ENCODE results near the gene LCLAT1. TPM values are rescaled to one million over a fixed set of nuclear protein-coding genes. Genes with fewer than 3 reads are reported as not detected.

LCLAT1 gene
- total and polyA plus RNA-seq, 12 donors: 1.9 to 23.0 (median 14.6) TPM

- H3K9me3 ChIP-seq (replicated peaks in 1 of 3): no peaks in the 10 kb centered on the region
- WGBS, 4 donors: 30 to 73% (median 57%) methylated on average over 2 to 4 of the region's 4 CpGs
- H3K27ac ChIP-seq: peak overlapping the region in 2 of 5 donors; percentile 54 to 82
- DNase-seq: peak in 1 of 7 donors; percentile 59
- no peaks in the 10 kb centered on the region for H3K36me3 ChIP-seq (replicated peaks in 1 of 2)
- intact Hi-C loops (cut with DNase I): no loop called here
- H3K27me3 ChIP-seq: no peaks in the 10 kb centered on the region
- H3K4me3 ChIP-seq: no peak overlapping the region
- H3K4me1 ChIP-seq (replicated peaks in 1 of 2): peaks cover 0 to 7% of the 10 kb centered on the region in 2 donors
- TF ChIP-seq POLR2A (IDR thresholded peaks at IDR 0.05) (no peak), CTCF (IDR thresholded peaks at IDR 0.05) (no peak)
Measured at GRCh38 chr2:30688956-30689401, 241.9 kb downstream of the LCLAT1 start.

GRCh38 chr2:30689496-30690125, 242.6 kb downstream of the LCLAT1 start:
- 65 to 77% (median 76%) methylated on average over 5 to 6 of the region's 6 CpGs for WGBS, 4 donors
- no peaks in the 10 kb centered on the region for H3K9me3 ChIP-seq (replicated peaks in 1 of 3)
- intact Hi-C loops (cut with DNase I): no loop called here
- H3K27ac ChIP-seq: peak overlapping the region in 2 of 5 donors; percentile 54 to 82
- no peaks in the 10 kb centered on the region for H3K27me3 ChIP-seq
- no peak overlapping the region for H3K4me3 ChIP-seq
- H3K36me3 ChIP-seq (replicated peaks in 1 of 2): no peaks in the 10 kb centered on the region
- DNase-seq: peak in 1 of 7 donors; percentile 42
- TF ChIP-seq CTCF (IDR thresholded peaks at IDR 0.05) (no peak), POLR2A (IDR thresholded peaks at IDR 0.05) (no peak)
- peaks cover 0 to 7% of the 10 kb centered on the region in 2 donors for H3K4me1 ChIP-seq (replicated peaks in 1 of 2)

- Histone ChIP-seq H3K36me3 (replicated peaks in 1 of 2) (no peaks in the 10 kb centered on the region), H3K4me1 (replicated peaks in 1 of 2) (peaks cover 0 to 7% of the 10 kb centered on the region in 2 donors), H3K9me3 (replicated peaks in 1 of 3) (no peaks in the 10 kb centered on the region), H3K27ac (peak overlapping the region in 3 of 5 donors; percentile 42 to 87 (median 52)), H3K4me3 (no peak overlapping the region), H3K27me3 (no peaks in the 10 kb centered on the region)
- intact Hi-C loops (cut with DNase I): no loop called here
- WGBS, 4 donors: 58 to 75% (median 64%) methylated on average over 5 of the region's 5 CpGs
- DNase-seq: peak in 1 of 7 donors; percentile 54
- no peak for TF ChIP-seq POLR2A (IDR thresholded peaks at IDR 0.05)
- TF ChIP-seq CTCF (IDR thresholded peaks at IDR 0.05): no peak
Measured at GRCh38 chr2:30690126-30690561, 243.1 kb downstream of the LCLAT1 start.

- peak in 2 of 7 donors; percentile 8 to 36 for DNase-seq
- H3K36me3 ChIP-seq (replicated peaks in 1 of 2): no peaks in the 10 kb centered on the region
Measured at GRCh38 chr2:30691091-30691947, 244.3 kb downstream of the LCLAT1 start.

More at GRCh38 chr2:30691091-30691947, 244.3 kb downstream of the LCLAT1 start:
- Histone ChIP-seq H3K4me1 (replicated peaks in 1 of 2) (peaks cover 0 to 7% of the 10 kb centered on the region in 2 donors), H3K27me3 (no peaks in the 10 kb centered on the region), H3K4me3 (no peak overlapping the region), H3K9me3 (replicated peaks in 1 of 3) (no peaks in the 10 kb centered on the region), H3K27ac (peak overlapping the region in 2 of 5 donors; percentile 52 to 87)
- intact Hi-C loops (cut with DNase I): no loop called here
- TF ChIP-seq POLR2A (IDR thresholded peaks at IDR 0.05): no peak
- TF ChIP-seq CTCF (IDR thresholded peaks at IDR 0.05): no peak
- WGBS, 4 donors: 83 to 87% (median 85%) methylated on average over 7 of the region's 7 CpGs

Measured in adrenal gland (tissue), 12 donors.